Endothelial cell of umbilical vein (primary cell): Measurements from ENCODE around the gene DLL4. TPM values are rescaled to one million over a fixed set of nuclear protein-coding genes. Genes with fewer than 3 reads are reported as not detected.

ENCODE experiments used
- BruUV-seq: library from RNA; stranded (reverse); fragments of 400-500 nt; replicated peaks from 2 replicates; lab custom pipeline; 2021; lab: Mats Ljungman, UMichigan
- CTCF ChIA-PET: fragments of 300-600, 350-600 bp; sonication (Branson Sonifier 250); formaldehyde crosslinking; loops from one replicate; lab custom pipeline; 2021; ENCODE audit warnings: antibody characterized with exemption, inconsistent platforms; lab: Charles Lee
- POLR2A ChIA-PET: fragments of 300-600, 350-600 bp; sonication (Branson Sonifier 250); formaldehyde crosslinking; loops from one replicate; lab custom pipeline; 2021; ENCODE audit warnings: antibody characterized with exemption, inconsistent platforms; lab: Charles Lee
- DNase-seq: peaks from one replicate; pipeline ENCODE4 v3.0.0-alpha.2; 2011; ENCODE audit warnings: low read depth, low spot score
- FAIRE-seq: peaks from 2 replicates; lab custom pipeline; 2011; peaks lifted over from hg19 to GRCh38; lab: Jason Lieb, UNC
- H2AFZ ChIP-seq: 2 replicates; pipeline ENCODE4 v1.6.0; 2012; ENCODE audit warnings: low read depth, low read length, control low read depth, inconsistent platforms
- H3K27ac ChIP-seq: 2 replicates; pipeline ENCODE4 v1.5.1; 2011; ENCODE audit warnings: low read depth, mild to moderate bottlenecking, control low read depth, low read length, moderate library complexity; ENCODE audit not compliant: insufficient read depth
- H3K27me3 ChIP-seq, 2 experiments: 2 replicates each; pipeline versions ENCODE4 v1.6.0 to v1.6.1; 2011; ENCODE audit warnings: low read length in 2 of 2, mixed read lengths in 1 of 2; ENCODE audit not compliant: control insufficient read depth in 2 of 2, insufficient read depth in 2 of 2
- H3K36me3 ChIP-seq, 2 experiments: 2 replicates in 1 of 2; 3 replicates in 1 of 2; pipeline ENCODE4 v1.5.1; 2011; ENCODE audit warnings: low read length in 2 of 2, mild to moderate bottlenecking in 1 of 2, moderate library complexity in 1 of 2; ENCODE audit not compliant: control insufficient read depth in 2 of 2, insufficient read depth in 2 of 2; ENCODE audit errors: extremely low read depth in 1 of 2
- H3K4me1 ChIP-seq: 3 replicates; pipeline ENCODE4 v1.5.1; 2011; ENCODE audit warnings: mild to moderate bottlenecking, low read length; ENCODE audit not compliant: control insufficient read depth, insufficient read depth; ENCODE audit errors: extremely low read depth
- H3K4me2 ChIP-seq: 2 replicates; pipeline ENCODE4 v1.6.1; 2011; ENCODE audit warnings: low read length, control low read depth, mixed read lengths; ENCODE audit not compliant: insufficient read depth
- H3K4me3 ChIP-seq, 3 experiments: fragments of 200-600 bp in 1 of 3; sonication (generic), shearing (Covaris generic) in 1 of 3; replicated peaks in 1 of 3; 2 replicates each; pipeline ENCODE4 v1.5.1; 2011 to 2016; ENCODE audit warnings: control low read depth in 3 of 3, low read length in 3 of 3, mild to moderate bottlenecking in 2 of 3, inconsistent platforms in 1 of 3, low read depth in 1 of 3, moderate library complexity in 1 of 3; ENCODE audit not compliant: insufficient read depth in 1 of 3
- H3K79me2 ChIP-seq: 2 replicates; pipeline ENCODE4 v1.6.0; 2012; ENCODE audit warnings: low read length, inconsistent platforms; ENCODE audit not compliant: control insufficient read depth, insufficient read depth
- H3K9ac ChIP-seq: replicated peaks from 2 replicates; pipeline ENCODE3; 2011; ENCODE audit warnings: low read length, control low read depth; ENCODE audit not compliant: insufficient read depth; ENCODE audit errors: extremely low read depth
- H3K9me1 ChIP-seq: replicated peaks from 3 replicates; pipeline ENCODE4 v1.6.0; 2011; ENCODE audit warnings: mild to moderate bottlenecking, low read length; ENCODE audit not compliant: control insufficient read depth, insufficient read depth; ENCODE audit errors: extremely low read depth
- H3K9me3 ChIP-seq: replicated peaks from 2 replicates; pipeline ENCODE4 v1.5.1; 2012; ENCODE audit warnings: low read length, inconsistent platforms; ENCODE audit not compliant: control insufficient read depth, insufficient read depth
- H4K20me1 ChIP-seq: replicated peaks from 2 replicates; pipeline ENCODE3; 2011; ENCODE audit warnings: mild to moderate bottlenecking, low read length; ENCODE audit not compliant: control insufficient read depth, insufficient read depth; ENCODE audit errors: extremely low read depth
- CTCF ChIP-seq, 2 donors: IDR thresholded peaks; 1 replicate in 1 of 2; 2 replicates in 1 of 2; pipeline ENCODE4 v1.5.1; 2011; ENCODE audit warnings: low read length in 2 of 2, mild to moderate bottlenecking in 2 of 2, moderate library complexity in 2 of 2, control low read depth in 1 of 2, inconsistent platforms in 1 of 2, low read depth in 1 of 2; ENCODE audit not compliant: insufficient read depth in 1 of 2; ENCODE audit errors: extremely low read depth in 1 of 2
- EZH2 ChIP-seq: IDR thresholded peaks from 2 replicates; pipeline ENCODE4 v1.6.1; 2012; ENCODE audit warnings: borderline replicate concordance, low read depth, mild to moderate bottlenecking, moderate library complexity, low read length, inconsistent platforms; ENCODE audit not compliant: severe bottlenecking
- FOS ChIP-seq: IDR thresholded peaks from 2 replicates; pipeline ENCODE4 v1.6.1; 2011; ENCODE audit warnings: mild to moderate bottlenecking, low read length, moderate library complexity, borderline replicate concordance; ENCODE audit not compliant: insufficient read depth
- GATA2 ChIP-seq: IDR thresholded peaks from 2 replicates; pipeline ENCODE4 v1.7.0; 2011; ENCODE audit warnings: low read depth, mild to moderate bottlenecking, moderate library complexity, mixed read lengths, low read length; ENCODE audit not compliant: insufficient read length, insufficient read depth
- JUN ChIP-seq: IDR thresholded peaks from 2 replicates; pipeline ENCODE4 v1.6.1; 2011; ENCODE audit warnings: borderline replicate concordance, low read depth; ENCODE audit not compliant: insufficient read length, insufficient read depth
- MAX ChIP-seq: IDR thresholded peaks from 2 replicates; pipeline ENCODE4 v1.6.1; 2011; ENCODE audit not compliant: insufficient read depth, insufficient read length
- MYC ChIP-seq: IDR thresholded peaks from one replicate; pipeline ENCODE4 v1.6.1; 2011; ENCODE audit warnings: mild to moderate bottlenecking, low read depth, low read length
- POLR2A ChIP-seq: IDR thresholded peaks from 2 replicates; pipeline ENCODE4 v1.6.1; 2012; ENCODE audit warnings: low read depth, mild to moderate bottlenecking, control low read depth, low read length
- POLR2AphosphoS5 ChIP-seq: IDR thresholded peaks from 2 replicates; pipeline ENCODE4 v1.6.1; 2012; ENCODE audit warnings: low read depth, mild to moderate bottlenecking, control low read depth, low read length, moderate library complexity; ENCODE audit not compliant: insufficient read depth
- dilution Hi-C: fragments of 300-500 bp; cut with MboI; formaldehyde crosslinking; loops from one replicate; pipeline ENCODE4 v1.15.0; 2019; ENCODE audit warnings: low sequenced_read_pairs; ENCODE audit not compliant: extremely low pct_ligation_motif_present
- intact Hi-C: fragments of 100-400 bp; cut with micrococcal nuclease; formaldehyde crosslinking; loops from one replicate; pipeline ENCODE4 v1.10.0; 2022
- polyA plus RNA-seq, 4 experiments: library from polyadenylated mRNA; depleted of rRNA in 3 of 4; stranded (reverse) in 3 of 4; unstranded in 1 of 4; fragments of >200 nt; gene quantifications; 2 replicates each; pipeline versions ENCODE4 v1.2.1 to v1.2.3, GENCODE V29; 2011 to 2012; ENCODE audit warnings: missing spikeins in 1 of 4
- total RNA-seq: library from RNA; stranded (reverse); gene quantifications from 2 replicates; pipeline ENCODE4 v1.2.3, GENCODE V29; 2021

DLL4 gene
- total and polyA plus RNA-seq, 2 donors (not counting 3 experiments of a cell fraction or from before 2014, with no cell fraction given) = 55.2 to 57.8 TPM

GRCh38 chr15:40936709-40937666 is 7.8 kb downstream of the DLL4 start:
- Histone ChIP-seq H3K9me1 (no peaks in the 10 kb centered on the region), H3K4me1 (peaks cover 18% of the 10 kb centered on the region), H3K27ac (no peak overlapping the region), H3K36me3 (peaks cover 0 to 49% of the 10 kb centered on the region in 2 experiments), H4K20me1 (no peaks in the 10 kb centered on the region), H3K9me3 (no peaks in the 10 kb centered on the region), H3K9ac (no peak overlapping the region), H3K79me2 (no peaks in the 10 kb centered on the region), H3K27me3 (no peaks in the 10 kb centered on the region), H3K4me2 (no peak overlapping the region), H2AFZ (no peak overlapping the region), H3K4me3 (no peak overlapping the region)
- FAIRE-seq (no peak), DNase-seq (no peak)
- POLR2A ChIA-PET = no interaction called here
- TF ChIP-seq GATA2 (no peak), MYC (no peak), MAX (no peak), POLR2AphosphoS5 (no peak), JUN (no peak), POLR2A (no peak), EZH2 (no peak), CTCF (IDR thresholded peaks at IDR 0.05; ENCODE audit: extremely low read depth in 1 of 2, insufficient read depth in 1 of 2, low read depth in 1 of 2, low read length in 2 of 2) (no peak), FOS (no peak)
- no TSS peak for BruUV-seq
- CTCF ChIA-PET = interaction anchor here (0.5 to 0.6 kb wide), 2 partner anchors 85 to 251 kb away, joined by 3 read pairs; no protein-coding TSS in a partner anchor
- intact Hi-C loops (no loop called here), dilution Hi-C loops (no loop called here)
